ENCODE data around the gene IAPP.
"Not testable (repeated sequence)": the region's sequence is repeated elsewhere in the genome, so short reads cannot be mapped to it uniquely, and the experiment has no call there.

IAPP gene

DNA sequence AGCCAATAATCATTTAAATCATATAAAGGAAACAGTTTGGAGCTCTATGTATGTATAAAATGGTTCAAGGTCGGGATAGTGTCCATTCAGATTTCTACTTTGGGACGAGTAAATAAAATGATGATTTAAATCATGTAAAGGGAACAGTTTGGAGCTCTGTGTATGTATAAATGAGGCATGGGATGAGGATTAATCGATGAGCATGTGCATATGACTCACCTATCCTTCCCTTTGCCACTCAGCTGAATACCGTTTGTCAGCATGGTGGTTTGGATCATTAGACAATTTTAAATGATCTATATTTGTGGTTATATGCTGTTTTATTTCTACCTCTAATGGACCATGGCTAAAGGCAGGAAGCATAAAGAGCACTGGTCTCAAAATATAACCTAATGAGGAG is 30.9 kb upstream of the IAPP start:
- Histone ChIP-seq H3K27me3 (ENCODE audit: control insufficient read depth, insufficient read depth, low read length) (no peaks in the 10 kb centered on the region), H3K4me3 (ENCODE audit: low read depth, low read length) (no peak overlapping the region), H3K27ac (ENCODE audit: low read depth, low read length) (no peak overlapping the region), H3K9me3 (ENCODE audit: control insufficient read depth, insufficient read depth, low read depth, low read length) (0 out of 2 replicates have a peak, but pooled peaks cover under 1% of the 10 kb centered on the region), H3K4me1 (ENCODE audit: control insufficient read depth, insufficient read depth, low read length) (peaks cover 9% of the 10 kb centered on the region; the same call in 1 of the 2 replicates), H3K9ac (ENCODE audit: low read length) (no peak overlapping the region), H3K36me3 (ENCODE audit: control insufficient read depth, insufficient read depth, low read length) (no peaks in the 10 kb centered on the region)

GRCh38 chr12:21343636-21344035 is 29.1 kb upstream of the IAPP start:
- Histone ChIP-seq H3K9me3 (ENCODE audit: control insufficient read depth, insufficient read depth, low read depth, low read length) (no peaks in the 10 kb centered on the region), H3K9ac (ENCODE audit: low read length) (no peak overlapping the region), H3K4me1 (ENCODE audit: control insufficient read depth, insufficient read depth, low read length) (peaks cover 9% of the 10 kb centered on the region; the same call in 1 of the 2 replicates), H3K4me3 (ENCODE audit: low read depth, low read length) (no peak overlapping the region), H3K27me3 (ENCODE audit: control insufficient read depth, insufficient read depth, low read length) (no peaks in the 10 kb centered on the region), H3K36me3 (ENCODE audit: control insufficient read depth, insufficient read depth, low read length) (no peaks in the 10 kb centered on the region), H3K27ac (ENCODE audit: low read depth, low read length) (no peak overlapping the region)

DNA sequence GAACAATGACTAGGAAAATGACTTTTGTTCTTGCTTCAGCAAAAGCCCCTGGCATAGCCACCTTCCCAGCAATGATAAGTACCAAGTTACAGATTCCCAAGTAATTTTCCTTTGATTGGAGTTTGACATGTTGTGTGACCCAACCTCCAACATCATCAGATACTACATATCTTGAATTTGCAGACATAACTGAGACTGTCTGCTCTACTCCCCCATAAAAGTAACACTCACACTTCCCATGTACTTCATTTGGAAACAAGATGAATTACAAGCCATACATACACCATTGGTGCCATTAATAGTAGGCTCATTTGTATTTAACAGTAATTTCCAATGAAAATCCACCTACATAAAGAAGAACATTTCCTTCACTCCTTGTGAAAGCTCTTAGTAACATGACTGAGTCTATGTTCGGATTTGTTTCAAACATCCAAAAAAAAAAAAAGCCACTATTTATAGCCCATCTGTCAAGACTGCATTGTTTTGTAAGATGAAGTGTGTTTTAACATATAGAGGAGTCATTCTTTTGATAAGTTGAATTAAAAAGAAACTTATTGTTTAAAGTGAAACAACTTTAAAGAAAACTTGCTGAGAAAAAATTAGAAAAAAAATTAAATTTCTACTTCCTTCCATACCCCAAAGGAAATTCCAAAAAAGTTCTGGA is 26.0 kb upstream of the IAPP start:
- Histone ChIP-seq H3K4me1 (ENCODE audit: control insufficient read depth, insufficient read depth, low read length) (peaks cover 9% of the 10 kb centered on the region; the same call in 1 of the 2 replicates), H3K9me3 (ENCODE audit: control insufficient read depth, insufficient read depth, low read depth, low read length) (no peaks in the 10 kb centered on the region), H3K4me3 (ENCODE audit: low read depth, low read length) (no peak overlapping the region), H3K27me3 (ENCODE audit: control insufficient read depth, insufficient read depth, low read length) (no peaks in the 10 kb centered on the region), H3K27ac (ENCODE audit: low read depth, low read length) (no peak overlapping the region), H3K9ac (ENCODE audit: low read length) (no peak overlapping the region), H3K36me3 (ENCODE audit: control insufficient read depth, insufficient read depth, low read length) (no peaks in the 10 kb centered on the region)

GRCh38 chr12:21350975-21351374 is 21.7 kb upstream of the IAPP start:
- H3K36me3 ChIP-seq (ENCODE audit: control insufficient read depth, insufficient read depth, low read length), result no peaks in the 10 kb centered on the region
- H3K9me3 ChIP-seq (ENCODE audit: control insufficient read depth, insufficient read depth, low read depth, low read length), result no peaks in the 10 kb centered on the region
- H3K9ac ChIP-seq (ENCODE audit: low read length), result no peak overlapping the region
- no peak overlapping the region for H3K27ac ChIP-seq (ENCODE audit: low read depth, low read length)
- H3K4me3 ChIP-seq (ENCODE audit: low read depth, low read length), result no peak overlapping the region
- H3K4me1 ChIP-seq (ENCODE audit: control insufficient read depth, insufficient read depth, low read length), result peaks cover 4% of the 10 kb centered on the region; the same call in 1 of the 2 replicates
- no peaks in the 10 kb centered on the region for H3K27me3 ChIP-seq (ENCODE audit: control insufficient read depth, insufficient read depth, low read length)

DNA sequence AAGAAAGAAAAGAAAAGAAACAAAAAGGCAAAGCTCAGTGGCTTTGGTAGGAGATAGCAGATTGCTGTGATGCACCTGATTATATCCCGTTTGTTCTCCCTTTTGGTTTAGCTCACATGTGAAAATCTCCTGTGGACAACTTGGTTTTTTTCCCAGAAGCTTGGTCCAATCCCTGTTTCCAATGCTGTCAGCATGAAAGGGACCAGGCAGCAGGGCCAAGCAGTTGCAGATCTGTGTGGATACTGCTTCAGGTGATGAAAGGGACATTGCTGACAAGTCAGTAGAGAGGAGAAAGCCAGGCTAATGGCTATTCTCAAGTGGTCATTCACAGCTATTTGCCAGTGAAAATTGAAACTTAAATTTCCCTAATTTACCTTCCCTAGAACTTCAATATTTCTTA is 19.2 kb upstream of the IAPP start:
- no peaks in the 10 kb centered on the region for H3K27me3 ChIP-seq (ENCODE audit: control insufficient read depth, insufficient read depth, low read length)
- peaks cover 4% of the 10 kb centered on the region; the same call in 1 of the 2 replicates for H3K4me1 ChIP-seq (ENCODE audit: control insufficient read depth, insufficient read depth, low read length)
- no peak overlapping the region for H3K27ac ChIP-seq (ENCODE audit: low read depth, low read length)
- no peaks in the 10 kb centered on the region for H3K36me3 ChIP-seq (ENCODE audit: control insufficient read depth, insufficient read depth, low read length)
- no peak overlapping the region for H3K4me3 ChIP-seq (ENCODE audit: low read depth, low read length)
- H3K9me3 ChIP-seq (ENCODE audit: control insufficient read depth, insufficient read depth, low read depth, low read length), result no peaks in the 10 kb centered on the region
- H3K9ac ChIP-seq (ENCODE audit: low read length), result no peak overlapping the region

GRCh38 chr12:21353948-21354347 is 18.8 kb upstream of the IAPP start:
- H3K27ac ChIP-seq (ENCODE audit: low read depth, low read length), result no peak overlapping the region
- H3K9ac ChIP-seq (ENCODE audit: low read length), result no peak overlapping the region
- H3K36me3 ChIP-seq (ENCODE audit: control insufficient read depth, insufficient read depth, low read length), result no peaks in the 10 kb centered on the region
- no peaks in the 10 kb centered on the region for H3K9me3 ChIP-seq (ENCODE audit: control insufficient read depth, insufficient read depth, low read depth, low read length)
- H3K4me3 ChIP-seq (ENCODE audit: low read depth, low read length), result no peak overlapping the region
- peaks cover 4% of the 10 kb centered on the region; the same call in 1 of the 2 replicates for H3K4me1 ChIP-seq (ENCODE audit: control insufficient read depth, insufficient read depth, low read length)
- H3K27me3 ChIP-seq (ENCODE audit: control insufficient read depth, insufficient read depth, low read length), result no peaks in the 10 kb centered on the region

- Histone ChIP-seq H3K27me3 (ENCODE audit: control insufficient read depth, insufficient read depth, low read length) (no peaks in the 10 kb centered on the region), H3K27ac (ENCODE audit: low read depth, low read length) (no peak overlapping the region), H3K4me3 (ENCODE audit: low read depth, low read length) (no peak overlapping the region), H3K36me3 (ENCODE audit: control insufficient read depth, insufficient read depth, low read length) (no peaks in the 10 kb centered on the region), H3K9ac (ENCODE audit: low read length) (no peak overlapping the region), H3K9me3 (ENCODE audit: control insufficient read depth, insufficient read depth, low read depth, low read length) (no peaks in the 10 kb centered on the region), H3K4me1 (ENCODE audit: control insufficient read depth, insufficient read depth, low read length) (peaks cover 4% of the 10 kb centered on the region; the same call in 1 of the 2 replicates)
These were observed 18.1 kb upstream of the IAPP start for GRCh38 chr12:21354641-21355040.

DNA sequence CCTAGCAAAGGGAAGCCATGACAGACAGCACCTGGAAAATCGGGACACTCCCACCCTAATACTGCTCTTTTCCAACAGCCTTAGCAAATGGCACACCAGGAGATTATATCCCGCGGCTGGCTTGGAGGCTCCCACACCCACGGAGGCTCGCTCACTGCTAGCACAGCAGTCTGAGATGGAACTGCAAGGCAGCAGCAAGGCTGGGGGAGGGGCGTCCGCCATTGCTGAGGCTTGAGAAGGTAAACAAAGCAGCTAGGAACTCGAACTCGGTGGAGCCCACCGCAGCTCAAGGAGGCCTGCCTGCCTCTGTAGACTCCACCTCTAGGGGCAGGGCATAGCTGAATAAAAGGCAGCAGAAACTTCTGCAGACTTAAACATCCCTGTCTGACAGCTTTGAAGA is 12.1 kb upstream of the IAPP start:
- peaks cover 16% of the 10 kb centered on the region for H3K9me3 ChIP-seq (ENCODE audit: control insufficient read depth, insufficient read depth, low read depth, low read length)
- H3K4me1 ChIP-seq (ENCODE audit: control insufficient read depth, insufficient read depth, low read length); H3K4me3 ChIP-seq (ENCODE audit: low read depth, low read length): not testable (repeated sequence)

GRCh38 chr12:21369141-21369980 is 3.3 kb upstream of the IAPP start:
- Histone ChIP-seq H3K9ac (ENCODE audit: low read length) (no peak overlapping the region), H3K36me3 (ENCODE audit: control insufficient read depth, insufficient read depth, low read length) (no peaks in the 10 kb centered on the region), H3K4me3 (ENCODE audit: low read depth, low read length) (no peak overlapping the region), H3K27ac (ENCODE audit: low read depth, low read length) (no peak overlapping the region), H3K4me1 (ENCODE audit: control insufficient read depth, insufficient read depth, low read length) (no peaks in the 10 kb centered on the region; the same call in 1 of the 2 replicates), H3K9me3 (ENCODE audit: control insufficient read depth, insufficient read depth, low read depth, low read length) (no peaks in the 10 kb centered on the region), H3K27me3 (ENCODE audit: control insufficient read depth, insufficient read depth, low read length) (no peaks in the 10 kb centered on the region)

More for the DNA sequence above, 12.1 kb upstream of the IAPP start:
- H3K36me3 ChIP-seq (ENCODE audit: control insufficient read depth, insufficient read depth, low read length); H3K27ac ChIP-seq (ENCODE audit: low read depth, low read length); H3K27me3 ChIP-seq (ENCODE audit: control insufficient read depth, insufficient read depth, low read length); H3K9ac ChIP-seq (ENCODE audit: low read length): not testable (repeated sequence)

- Histone ChIP-seq H3K36me3 (ENCODE audit: control insufficient read depth, insufficient read depth, low read length) (no peaks in the 10 kb centered on the region), H3K9ac (ENCODE audit: low read length) (no peak overlapping the region), H3K9me3 (ENCODE audit: control insufficient read depth, insufficient read depth, low read depth, low read length) (no peaks in the 10 kb centered on the region), H3K4me1 (ENCODE audit: control insufficient read depth, insufficient read depth, low read length) (no peaks in the 10 kb centered on the region; the same call in 1 of the 2 replicates), H3K27me3 (ENCODE audit: control insufficient read depth, insufficient read depth, low read length) (no peaks in the 10 kb centered on the region), H3K27ac (ENCODE audit: low read depth, low read length) (no peak overlapping the region), H3K4me3 (ENCODE audit: low read depth, low read length) (no peak overlapping the region)
These were observed 1.8 kb upstream of the IAPP start for GRCh38 chr12:21370845-21371449.

GRCh38 chr12:21379218-21379617 is 6.5 kb downstream of the IAPP start:
- no peak overlapping the region for H3K9ac ChIP-seq (ENCODE audit: low read length)
- no peak overlapping the region for H3K27ac ChIP-seq (ENCODE audit: low read depth, low read length)
- no peaks in the 10 kb centered on the region for H3K4me1 ChIP-seq (ENCODE audit: control insufficient read depth, insufficient read depth, low read length)
- H3K4me3 ChIP-seq (ENCODE audit: low read depth, low read length), result no peak overlapping the region
- H3K36me3 ChIP-seq (ENCODE audit: control insufficient read depth, insufficient read depth, low read length), result no peaks in the 10 kb centered on the region
- H3K27me3 ChIP-seq (ENCODE audit: control insufficient read depth, insufficient read depth, low read length), result no peaks in the 10 kb centered on the region
- H3K9me3 ChIP-seq (ENCODE audit: control insufficient read depth, insufficient read depth, low read depth, low read length), result peaks cover 3% of the 10 kb centered on the region; the same call in 1 of the 2 replicates

Data from HUES6 (cell line).